Chondrocyte (in vitro differentiated cells): ENCODE measurements around the gene POC1B. TPM values are rescaled to one million over a fixed set of nuclear protein-coding genes. Genes with fewer than 3 reads are reported as not detected.

Experiments used
- DNase-seq: peaks from one replicate; pipeline ENCODE4 v3.0.0; 2021; ENCODE audit warnings: mixed read lengths, low spot score
- H3K27ac Mint-ChIP-seq: one replicate; pipeline ENCODE4 v1.8.0; 2021; ENCODE audit warnings: mild to moderate bottlenecking, moderate library complexity, mixed read lengths; ENCODE audit not compliant: unreplicated experiment
- H3K27me3 Mint-ChIP-seq: 2 replicates; pipeline ENCODE4 v1.8.0; 2021; ENCODE audit warnings: low read depth, mixed read lengths
- H3K36me3 Mint-ChIP-seq: 2 replicates; pipeline ENCODE4 v1.8.0; 2021; ENCODE audit warnings: low read depth, mixed read lengths
- H3K4me1 Mint-ChIP-seq: 2 replicates; pipeline ENCODE4 v1.8.0; 2021; ENCODE audit warnings: low read depth, mild to moderate bottlenecking, mixed read lengths
- H3K4me3 Mint-ChIP-seq: one replicate; pipeline ENCODE4 v1.8.0; 2021; ENCODE audit warnings: mild to moderate bottlenecking, moderate library complexity, mixed read lengths; ENCODE audit not compliant: unreplicated experiment
- H3K9me3 Mint-ChIP-seq: 2 replicates; pipeline ENCODE4 v1.8.0; 2021; ENCODE audit warnings: low read depth, mixed read lengths
- CTCF ChIP-seq: fragments of 200-600 bp; sonication (generic); IDR thresholded peaks from 2 replicates; pipeline ENCODE4 v1.5.0; 2021; ENCODE audit warnings: antibody characterized with exemption, mild to moderate bottlenecking, moderate library complexity
- total RNA-seq: library from RNA; stranded (reverse); gene quantifications from 3 replicates; pipeline ENCODE4 v1.2.1, GENCODE V29; 2021

The POC1B gene
- total RNA-seq, 1 donor from 2014 or later = 10.4 TPM

GRCh38 chr12:89379148-89379838 lies 146.6 kb downstream of the POC1B start:
- Mint-ChIP-seq H3K4me3 (no peak overlapping the region), H3K27ac (no peak overlapping the region), H3K27me3 (no peaks in the 10 kb centered on the region), H3K9me3 (no peaks in the 10 kb centered on the region), H3K4me1 (peaks cover 22% of the 10 kb centered on the region), H3K36me3 (no peaks in the 10 kb centered on the region)
- no peak for DNase-seq
- TF ChIP-seq CTCF = no peak

GRCh38 chr12:89376844-89377243 lies 149.0 kb downstream of the POC1B start:
- Mint-ChIP-seq H3K36me3 (no peaks in the 10 kb centered on the region), H3K4me3 (no peak overlapping the region), H3K27me3 (no peaks in the 10 kb centered on the region), H3K9me3 (no peaks in the 10 kb centered on the region), H3K27ac (no peak overlapping the region), H3K4me1 (peaks cover 31% of the 10 kb centered on the region)
- TF ChIP-seq CTCF = no peak
- no peak for DNase-seq

- H3K27me3 Mint-ChIP-seq = no peaks in the 10 kb centered on the region
- DNase-seq = no peak
- TF ChIP-seq CTCF = no peak
- no peak overlapping the region for H3K27ac Mint-ChIP-seq
- H3K4me1 Mint-ChIP-seq = peaks cover 31% of the 10 kb centered on the region
- H3K36me3 Mint-ChIP-seq = no peaks in the 10 kb centered on the region
- no peaks in the 10 kb centered on the region for H3K9me3 Mint-ChIP-seq
- no peak overlapping the region for H3K4me3 Mint-ChIP-seq
Measured at GRCh38 chr12:89376202-89376529, 149.7 kb downstream of the POC1B start.

- no peak overlapping the region for H3K4me3 Mint-ChIP-seq
- peaks cover 48% of the 10 kb centered on the region for H3K4me1 Mint-ChIP-seq
- DNase-seq = no peak
- no peaks in the 10 kb centered on the region for H3K27me3 Mint-ChIP-seq
- no peaks in the 10 kb centered on the region for H3K9me3 Mint-ChIP-seq
- peak overlapping the region; percentile 79 for H3K27ac Mint-ChIP-seq
- no peak for TF ChIP-seq CTCF
- H3K36me3 Mint-ChIP-seq = no peaks in the 10 kb centered on the region
Measured at GRCh38 chr12:89373763-89374572, 151.9 kb downstream of the POC1B start.

- no peaks in the 10 kb centered on the region for H3K27me3 Mint-ChIP-seq
- H3K27ac Mint-ChIP-seq = peak overlapping the region; percentile 79
- H3K4me3 Mint-ChIP-seq = no peak overlapping the region
Measured at GRCh38 chr12:89372584-89373370, 153.1 kb downstream of the POC1B start.

More at GRCh38 chr12:89372584-89373370, 153.1 kb downstream of the POC1B start:
- Mint-ChIP-seq H3K4me1 (peaks cover 48% of the 10 kb centered on the region), H3K36me3 (no peaks in the 10 kb centered on the region), H3K9me3 (no peaks in the 10 kb centered on the region)
- no peak for TF ChIP-seq CTCF
- no peak for DNase-seq
